OCI-LY3 (cell line): ENCODE data around the gene PGM1.

Experiments
- H2AFZ ChIP-seq: fragments of 200-600, 300-600 bp; shearing (Covaris generic); 2 replicates; pipeline ENCODE4 v1.6.0; 2014; ENCODE audit warnings: antibody characterized with exemption, low read depth, low read length
- H3K27ac ChIP-seq: fragments of 200-600, 300-600 bp; sonication (generic); 2 replicates; pipeline ENCODE4 v1.5.1; 2014; ENCODE audit warnings: mild to moderate bottlenecking, low read length, moderate library complexity, mixed read lengths
- H3K27me3 ChIP-seq: fragments of 200-600, 300-600 bp; sonication (generic); 2 replicates; pipeline ENCODE4 v1.6.1; 2014; ENCODE audit warnings: low read depth, low read length, mixed read lengths
- H3K36me3 ChIP-seq: fragments of 200-600, 300-600 bp; sonication (generic); replicated peaks from 2 replicates; pipeline ENCODE3; 2014; ENCODE audit warnings: low read depth, low read length, mixed read lengths
- H3K4me1 ChIP-seq: fragments of 300-600, 200-600 bp; sonication (generic); 2 replicates; pipeline ENCODE4 v1.6.1; 2014; ENCODE audit warnings: low read length, mixed read lengths
- H3K4me2 ChIP-seq: fragments of 200-600, 300-600 bp; sonication (generic); 2 replicates; pipeline ENCODE4 v1.6.1; 2014; ENCODE audit warnings: low read length, mixed read lengths
- H3K4me3 ChIP-seq: fragments of 300-600, 200-600 bp; sonication (generic); 2 replicates; pipeline ENCODE4 v1.5.1; 2014; ENCODE audit warnings: antibody characterized with exemption, mild to moderate bottlenecking, low read length, moderate library complexity
- H3K79me2 ChIP-seq: fragments of 300-600, 200-600 bp; shearing (Covaris generic); 2 replicates; pipeline ENCODE4 v1.6.1; 2014; ENCODE audit warnings: mild to moderate bottlenecking, low read length, mixed read lengths
- H3K9ac ChIP-seq: fragments of 300-600, 200-600 bp; shearing (Covaris generic); 2 replicates; pipeline ENCODE4 v1.6.0; 2014; ENCODE audit warnings: mild to moderate bottlenecking, low read length, moderate library complexity
- H3K9me3 ChIP-seq: fragments of 200-600, 300-600 bp; shearing (Covaris generic); 2 replicates; pipeline ENCODE4 v1.6.1; 2014; ENCODE audit warnings: low read length, mixed read lengths; ENCODE audit not compliant: insufficient read depth
- H4K20me1 ChIP-seq: fragments of 200-600, 300-600 bp; sonication (generic); 2 replicates; pipeline ENCODE4 v1.6.1; 2016; ENCODE audit warnings: low read length, mixed read lengths; ENCODE audit not compliant: insufficient read depth
- CTCF ChIP-seq: fragments of 200-600, 300-600 bp; sonication (generic); IDR thresholded peaks from 2 replicates; pipeline ENCODE4 v1.5.1; 2014; ENCODE audit warnings: antibody characterized with exemption, low read length, low read depth
- EZH2phosphoT487 ChIP-seq: fragments of 200-600 bp; shearing (Covaris generic); IDR thresholded peaks from 2 replicates; pipeline ENCODE4 v1.6.1; 2018; ENCODE audit warnings: antibody characterized with exemption, mixed run types, low read depth

Gene PGM1

GRCh38 chr1:63548877-63549276 is 44.3 kb upstream of the PGM1 start:
- TF ChIP-seq EZH2phosphoT487, result no peak
- TF ChIP-seq CTCF, result no peak
- Histone ChIP-seq H3K4me3 (no peak overlapping the region), H2AFZ (no peak overlapping the region), H3K4me2 (no peak overlapping the region), H3K9ac (no peak overlapping the region), H3K36me3 (no peaks in the 10 kb centered on the region), H3K9me3 (no peaks in the 10 kb centered on the region), H3K27ac (no peak overlapping the region), H3K27me3 (no peaks in the 10 kb centered on the region), H4K20me1 (no peaks in the 10 kb centered on the region), H3K79me2 (no peaks in the 10 kb centered on the region), H3K4me1 (no peaks in the 10 kb centered on the region)

- TF ChIP-seq EZH2phosphoT487, result no peak
- TF ChIP-seq CTCF, result no peak
- Histone ChIP-seq H3K27ac (no peak overlapping the region), H2AFZ (no peak overlapping the region), H3K9ac (no peak overlapping the region), H3K79me2 (no peaks in the 10 kb centered on the region), H4K20me1 (no peaks in the 10 kb centered on the region), H3K4me2 (no peak overlapping the region), H3K9me3 (no peaks in the 10 kb centered on the region), H3K4me3 (no peak overlapping the region), H3K4me1 (peaks cover 5% of the 10 kb centered on the region), H3K36me3 (no peaks in the 10 kb centered on the region), H3K27me3 (no peaks in the 10 kb centered on the region)
These were observed 37.7 kb upstream of the PGM1 start for GRCh38 chr1:63555480-63555879.

- TF ChIP-seq CTCF (peak; percentile 66), EZH2phosphoT487 (no peak)
- H3K27me3 ChIP-seq, result no peaks in the 10 kb centered on the region
- no peaks in the 10 kb centered on the region for H4K20me1 ChIP-seq
- peak overlapping the region; percentile 70 for H3K4me2 ChIP-seq
- peak overlapping the region; percentile 100 for H2AFZ ChIP-seq
- no peaks in the 10 kb centered on the region for H3K36me3 ChIP-seq
- H3K79me2 ChIP-seq, result no peaks in the 10 kb centered on the region
- peaks cover 5% of the 10 kb centered on the region for H3K4me1 ChIP-seq
- no peak overlapping the region for H3K27ac ChIP-seq
- H3K9ac ChIP-seq, result peak overlapping the region; percentile 43; the same call in 1 of the 2 replicates
- no peaks in the 10 kb centered on the region for H3K9me3 ChIP-seq
- H3K4me3 ChIP-seq, result peak overlapping the region; percentile 49; the same call in 1 of the 2 replicates
These were observed 35.7 kb upstream of the PGM1 start for GRCh38 chr1:63557365-63557987.

GRCh38 chr1:63559357-63559756 is 33.9 kb upstream of the PGM1 start:
- Histone ChIP-seq H3K27ac (no peak overlapping the region), H3K9me3 (no peaks in the 10 kb centered on the region), H3K36me3 (no peaks in the 10 kb centered on the region), H2AFZ (no peak overlapping the region), H3K79me2 (no peaks in the 10 kb centered on the region), H3K4me2 (no peak overlapping the region), H3K4me1 (peaks cover 21% of the 10 kb centered on the region), H3K4me3 (no peak overlapping the region), H3K27me3 (no peaks in the 10 kb centered on the region), H3K9ac (no peak overlapping the region), H4K20me1 (no peaks in the 10 kb centered on the region)
- TF ChIP-seq CTCF (no peak), EZH2phosphoT487 (no peak)
